ENCODE results near the gene TOR4A.

The TOR4A gene

GRCh38 chr9:137267933-137268355 is 9.6 kb upstream of the TOR4A start:
- no peak overlapping the region for H3K4me3 ChIP-seq (ENCODE audit: low read depth in 1 of 2, low read length in 2 of 2)
- H3K79me2 ChIP-seq (ENCODE audit: insufficient read depth, low read length), result 0 out of 2 replicates have a peak, but pooled peaks cover 2% of the 10 kb centered on the region
- H3K4me1 ChIP-seq (ENCODE audit: insufficient read depth, low read length), result no peaks in the 10 kb centered on the region
- peaks cover 72% of the 10 kb centered on the region for H3K36me3 ChIP-seq (ENCODE audit: insufficient read depth, low read length)
- no peak overlapping the region for H2AFZ ChIP-seq (ENCODE audit: low read depth, low read length)
- no peak overlapping the region for H3K4me2 ChIP-seq (ENCODE audit: insufficient read depth, low read length)
- DNase-seq (no peak), ATAC-seq (ENCODE audit: insufficient read depth, low read depth) (no peak)
- H3K9me3 ChIP-seq (ENCODE audit: insufficient read depth, low read length, severe bottlenecking), result no peaks in the 10 kb centered on the region
- H3K27me3 ChIP-seq (ENCODE audit: insufficient read depth, low read length, poor library complexity), result no peaks in the 10 kb centered on the region
- H4K20me1 ChIP-seq (ENCODE audit: insufficient read depth, low read length), result peaks cover 36% of the 10 kb centered on the region
- H3K27ac ChIP-seq (ENCODE audit: low read length), result no peak overlapping the region
- TF ChIP-seq EZH2 (IDR thresholded peaks at IDR 0.05; ENCODE audit: borderline replicate concordance, low read depth, low read length, severe bottlenecking), result no peak
- TF ChIP-seq, protein P1, sequence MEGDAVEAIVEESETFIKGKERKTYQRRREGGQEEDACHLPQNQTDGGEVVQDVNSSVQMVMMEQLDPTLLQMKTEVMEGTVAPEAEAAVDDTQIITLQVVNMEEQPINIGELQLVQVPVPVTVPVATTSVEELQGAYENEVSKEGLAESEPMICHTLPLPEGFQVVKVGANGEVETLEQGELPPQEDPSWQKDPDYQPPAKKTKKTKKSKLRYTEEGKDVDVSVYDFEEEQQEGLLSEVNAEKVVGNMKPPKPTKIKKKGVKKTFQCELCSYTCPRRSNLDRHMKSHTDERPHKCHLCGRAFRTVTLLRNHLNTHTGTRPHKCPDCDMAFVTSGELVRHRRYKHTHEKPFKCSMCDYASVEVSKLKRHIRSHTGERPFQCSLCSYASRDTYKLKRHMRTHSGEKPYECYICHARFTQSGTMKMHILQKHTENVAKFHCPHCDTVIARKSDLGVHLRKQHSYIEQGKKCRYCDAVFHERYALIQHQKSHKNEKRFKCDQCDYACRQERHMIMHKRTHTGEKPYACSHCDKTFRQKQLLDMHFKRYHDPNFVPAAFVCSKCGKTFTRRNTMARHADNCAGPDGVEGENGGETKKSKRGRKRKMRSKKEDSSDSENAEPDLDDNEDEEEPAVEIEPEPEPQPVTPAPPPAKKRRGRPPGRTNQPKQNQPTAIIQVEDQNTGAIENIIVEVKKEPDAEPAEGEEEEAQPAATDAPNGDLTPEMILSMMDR (IDR thresholded peaks at IDR 0.05; ENCODE audit: borderline replicate concordance, extremely low read depth, low read length, poor library complexity, severe bottlenecking), result no peak
- no peak overlapping the region for H3K9ac ChIP-seq (ENCODE audit: low read depth, low read length)

DNA sequence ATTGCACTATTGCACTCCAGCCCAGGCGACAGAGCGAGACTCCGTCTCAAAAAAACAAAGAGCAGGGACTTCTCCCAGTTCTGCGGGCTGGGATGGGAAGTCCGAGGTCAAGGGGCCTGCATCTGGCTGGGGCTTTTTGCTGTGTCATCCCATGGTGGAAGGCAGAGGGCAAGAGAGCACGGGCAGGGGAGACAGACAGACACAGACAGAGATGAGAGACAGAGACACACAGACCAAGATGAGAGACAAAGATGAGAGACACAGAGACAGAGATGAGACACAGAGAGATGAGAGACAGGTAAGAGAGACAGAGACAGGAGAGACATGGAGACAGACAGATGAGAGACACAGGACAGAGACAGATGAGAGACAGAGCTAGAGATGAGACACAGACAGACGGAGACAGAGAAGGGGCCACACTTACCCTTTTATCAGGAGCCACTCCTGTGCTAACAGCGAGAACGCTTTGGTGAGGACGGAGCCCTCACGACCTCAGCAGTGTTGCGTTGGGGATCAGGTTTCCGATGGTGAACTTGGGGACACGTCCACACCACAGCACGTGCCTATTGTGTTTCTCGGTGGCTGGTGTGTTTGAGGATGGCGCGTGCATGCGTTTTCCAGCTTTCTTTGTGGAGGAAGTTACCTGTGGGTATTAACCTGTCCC is 8.9 kb upstream of the TOR4A start:
- Histone ChIP-seq H3K4me1 (ENCODE audit: insufficient read depth, low read length) (no peaks in the 10 kb centered on the region), H3K4me3 (ENCODE audit: low read depth in 1 of 2, low read length in 2 of 2) (no peak overlapping the region), H3K9ac (ENCODE audit: low read depth, low read length) (no peak overlapping the region), H3K79me2 (ENCODE audit: insufficient read depth, low read length) (0 out of 2 replicates have a peak, but pooled peaks cover 4% of the 10 kb centered on the region), H2AFZ (ENCODE audit: low read depth, low read length) (no peak overlapping the region), H3K4me2 (ENCODE audit: insufficient read depth, low read length) (no peak overlapping the region), H3K27ac (ENCODE audit: low read length) (no peak overlapping the region; the same call in 1 of the 2 replicates), H4K20me1 (ENCODE audit: insufficient read depth, low read length) (peaks cover 40% of the 10 kb centered on the region), H3K9me3 (ENCODE audit: insufficient read depth, low read length, severe bottlenecking) (no peaks in the 10 kb centered on the region), H3K27me3 (ENCODE audit: insufficient read depth, low read length, poor library complexity) (no peaks in the 10 kb centered on the region), H3K36me3 (ENCODE audit: insufficient read depth, low read length) (peaks cover 73% of the 10 kb centered on the region)
- ATAC-seq (ENCODE audit: insufficient read depth, low read depth), result no peak
- no peak for DNase-seq
- TF ChIP-seq EZH2 (IDR thresholded peaks at IDR 0.05; ENCODE audit: borderline replicate concordance, low read depth, low read length, severe bottlenecking), result no peak
- TF ChIP-seq, protein P1 (IDR thresholded peaks at IDR 0.05; ENCODE audit: borderline replicate concordance, extremely low read depth, low read length, poor library complexity, severe bottlenecking), result no peak

DNA sequence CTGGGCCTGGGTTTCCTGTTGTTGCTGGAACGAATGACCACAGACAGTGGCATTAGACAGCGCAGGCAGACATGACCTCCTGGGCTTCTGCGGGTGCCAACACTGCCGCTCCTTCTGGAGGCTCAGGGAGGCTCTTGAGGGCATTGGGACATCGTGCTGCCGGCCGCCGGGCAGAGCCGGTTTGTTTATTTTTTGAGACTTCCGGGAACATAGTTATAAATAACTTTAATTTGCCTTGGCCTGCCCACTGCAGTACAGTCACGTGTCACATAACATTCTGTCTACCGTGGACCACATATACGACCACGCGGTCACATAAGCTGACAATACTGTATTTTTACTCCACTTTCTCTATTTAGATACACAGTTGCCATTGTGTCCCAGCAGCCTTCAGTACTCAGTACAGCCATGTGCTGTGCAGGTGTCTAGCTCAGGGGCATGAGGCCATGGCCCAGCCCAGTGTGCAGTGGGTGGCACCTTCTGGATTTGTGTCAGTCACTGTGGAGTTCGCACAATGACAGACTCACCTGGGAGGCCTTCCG is 8.2 kb upstream of the TOR4A start:
- DNase-seq (no peak), ATAC-seq (ENCODE audit: insufficient read depth, low read depth) (no peak)
- Histone ChIP-seq H3K27me3 (ENCODE audit: insufficient read depth, low read length, poor library complexity) (no peaks in the 10 kb centered on the region), H3K4me3 (ENCODE audit: low read depth in 1 of 2, low read length in 2 of 2) (no peak overlapping the region), H3K9ac (ENCODE audit: low read depth, low read length) (no peak overlapping the region), H3K4me2 (ENCODE audit: insufficient read depth, low read length) (no peak overlapping the region), H3K9me3 (ENCODE audit: insufficient read depth, low read length, severe bottlenecking) (no peaks in the 10 kb centered on the region), H3K4me1 (ENCODE audit: insufficient read depth, low read length) (no peaks in the 10 kb centered on the region), H3K79me2 (ENCODE audit: insufficient read depth, low read length) (0 out of 2 replicates have a peak, but pooled peaks cover 4% of the 10 kb centered on the region), H3K27ac (ENCODE audit: low read length) (no peak overlapping the region), H2AFZ (ENCODE audit: low read depth, low read length) (no peak overlapping the region), H4K20me1 (ENCODE audit: insufficient read depth, low read length) (peaks cover 41% of the 10 kb centered on the region), H3K36me3 (ENCODE audit: insufficient read depth, low read length) (peaks cover 66% of the 10 kb centered on the region)
- TF ChIP-seq EZH2 (IDR thresholded peaks at IDR 0.05; ENCODE audit: borderline replicate concordance, low read depth, low read length, severe bottlenecking), result no peak
- TF ChIP-seq, protein P1 (IDR thresholded peaks at IDR 0.05; ENCODE audit: borderline replicate concordance, extremely low read depth, low read length, poor library complexity, severe bottlenecking), result no peak
